GM12878 (cell line): ENCODE data around the gene FILIP1L. TPM values are rescaled to one million over a fixed set of nuclear protein-coding genes. Genes with fewer than 3 reads are reported as not detected.

Experiments used
- ATAC-seq: fragments of 200-7000 bp; cut with Tn5 transposase; 3 replicates; pipeline ENCODE4 v1.9.1; 2020; ENCODE audit warnings: mild to moderate bottlenecking, moderate library complexity
- BruUV-seq: library from RNA; stranded (reverse); fragments of 400-500 nt; replicated peaks from 2 replicates; lab custom pipeline; 2021; lab: Mats Ljungman, UMichigan
- CTCF ChIA-PET: fragments of 300-600 bp; sonication (Branson Sonifier 250); formaldehyde crosslinking; extraction: SDS; loops from one replicate; lab custom pipeline; 2021; ENCODE audit warnings: inconsistent platforms; lab: Yijun Ruan, JAX
- POLR2A ChIA-PET: fragments of 350-600 bp; formaldehyde crosslinking; extraction: SDS; loops from one replicate; lab custom pipeline; 2021; ENCODE audit warnings: inconsistent platforms; lab: Charles Lee
- RAD21 ChIA-PET: fragments of 300-600 bp; sonication (Branson Sonifier 250); formaldehyde crosslinking; loops from one replicate; lab custom pipeline; 2023; ENCODE audit warnings: antibody characterized with exemption; ENCODE audit not compliant: unreplicated experiment; lab: Charles Lee
- SMC1A ChIA-PET: fragments of 300-600 bp; sonication (Branson Sonifier 250); formaldehyde crosslinking; loops from one replicate; lab custom pipeline; 2023; ENCODE audit not compliant: unreplicated experiment, uncharacterized antibody; lab: Charles Lee
- DNase-seq: peaks from one replicate; pipeline ENCODE4 v3.0.0-alpha.2; 2011; ENCODE audit warnings: low read depth, low spot score
- FAIRE-seq: peaks from 3 replicates; lab custom pipeline; 2011; peaks lifted over from hg19 to GRCh38; lab: Jason Lieb, UNC
- H2AFZ ChIP-seq: 2 replicates; pipeline ENCODE4 v1.6.0; 2011; ENCODE audit warnings: low read depth, low read length, control low read depth; ENCODE audit not compliant: control insufficient read depth
- H3K27ac ChIP-seq: 2 replicates; pipeline ENCODE4 v1.5.1; 2011; ENCODE audit warnings: control low read depth; ENCODE audit not compliant: control insufficient read depth, insufficient read depth
- H3K27me3 ChIP-seq, 2 experiments: replicated peaks in 1 of 2; 2 replicates each; pipeline versions ENCODE4 v1.6.0 to v1.6.1; 2011; ENCODE audit warnings: low read length in 1 of 2; ENCODE audit not compliant: control insufficient read depth in 2 of 2, insufficient read depth in 2 of 2
- H3K36me3 ChIP-seq, 2 experiments: 2 replicates each; pipeline ENCODE4 v1.5.1; 2011; ENCODE audit warnings: low read length in 1 of 2; ENCODE audit not compliant: control insufficient read depth in 2 of 2, insufficient read depth in 2 of 2
- H3K4me1 ChIP-seq: 2 replicates; pipeline ENCODE4 v1.6.1; 2011; ENCODE audit warnings: mild to moderate bottlenecking, low read length, moderate library complexity, mixed read lengths; ENCODE audit not compliant: control insufficient read depth, insufficient read depth
- H3K4me2 ChIP-seq: 2 replicates; pipeline ENCODE4 v1.6.0; 2011; ENCODE audit warnings: control low read depth; ENCODE audit not compliant: control insufficient read depth, insufficient read depth
- H3K4me3 ChIP-seq: fragments of 200-600 bp; sonication (generic); 2 replicates; pipeline ENCODE4 v1.5.1; 2016
- H3K79me2 ChIP-seq: 2 replicates; pipeline ENCODE4 v1.6.0; 2011; ENCODE audit warnings: low read length; ENCODE audit not compliant: control insufficient read depth, insufficient read depth
- H3K9ac ChIP-seq: 2 replicates; pipeline ENCODE4 v1.8.0; 2011; ENCODE audit warnings: low read length, control low read depth, mixed read lengths; ENCODE audit not compliant: control insufficient read depth, insufficient read depth
- H3K9me3 ChIP-seq: replicated peaks from 3 replicates; pipeline ENCODE4 v1.5.1; 2011; ENCODE audit warnings: mild to moderate bottlenecking, low read length; ENCODE audit not compliant: control insufficient read depth, insufficient read depth
- H4K20me1 ChIP-seq: 2 replicates; pipeline ENCODE4 v1.6.0; 2011; ENCODE audit not compliant: control insufficient read depth, insufficient read depth
- BCL11A ChIP-seq: IDR thresholded peaks from 2 replicates; pipeline ENCODE4 v1.6.1; 2011; ENCODE audit warnings: low read depth, low read length
- BHLHE40 ChIP-seq, 2 experiments: fragments of 450-650 bp in 1 of 2; IDR thresholded peaks; 2 replicates each; pipeline ENCODE4 v1.6.1; 2011 to 2017; ENCODE audit warnings: low read depth in 2 of 2, borderline replicate concordance in 1 of 2, improper control_type of control experiment in 1 of 2, low read length in 1 of 2, mild to moderate bottlenecking in 1 of 2
- CHD1 ChIP-seq: IDR thresholded peaks from 2 replicates; pipeline ENCODE4 v1.6.1; 2012; ENCODE audit warnings: low read depth, low read length, improper control_type of control experiment
- HDAC2 ChIP-seq: fragments of 200-600 bp; sonication (generic); IDR thresholded peaks from 2 replicates; pipeline ENCODE4 v1.6.1; 2017
- IKZF2 ChIP-seq, 2 experiments: fragments of 450-650 bp; IDR thresholded peaks; 2 replicates each; pipeline ENCODE4 v1.6.1; 2017; ENCODE audit warnings: mild to moderate bottlenecking in 2 of 2, moderate library complexity in 2 of 2
- NRF1 ChIP-seq: conservative IDR thresholded peaks from 2 replicates; pipeline ENCODE4 v1.6.1; 2011; ENCODE audit warnings: mild to moderate bottlenecking, low read depth, low read length, improper control_type of control experiment
- SP1 ChIP-seq: IDR thresholded peaks from one replicate; pipeline ENCODE4 v1.6.1; 2011; ENCODE audit warnings: low read depth, low read length
- WRNIP1 ChIP-seq: IDR thresholded peaks from 2 replicates; pipeline ENCODE4 v1.6.1; 2011; ENCODE audit warnings: low read depth, low read length, improper control_type of control experiment, borderline replicate concordance
- ZBTB4 ChIP-seq: fragments of 450-650 bp; formaldehyde crosslinking; IDR thresholded peaks from 2 replicates; pipeline ENCODE4 v1.4.0; 2022; ENCODE audit warnings: mild to moderate bottlenecking, moderate library complexity
- ZSCAN29 ChIP-seq: fragments of 450-650 bp; IDR thresholded peaks from 2 replicates; pipeline ENCODE4 v1.6.1; 2017; ENCODE audit warnings: mild to moderate bottlenecking, moderate library complexity
- ZZZ3 ChIP-seq: IDR thresholded peaks from 2 replicates; pipeline ENCODE4 v1.6.1; 2011; ENCODE audit warnings: low read depth; ENCODE audit not compliant: control insufficient read depth, insufficient read length
- WGBS: methylation state at CpG from one replicate; pipeline ENCODE4 v1.1.6; 2016; ENCODE audit warnings: low lambda C conversion rate; ENCODE audit not compliant: insufficient replicate concordance, insufficient coverage; ENCODE audit errors: missing lambda C conversion rate; 5-methylcytosine and 5-hydroxymethylcytosine counted together
- in situ Hi-C: fragments of 300-500 bp; cut with MboI; formaldehyde crosslinking; loops from 9 replicates; pipeline ENCODE4 v1.14.3; 2018; ENCODE audit warnings: mixed read lengths
- intact Hi-C: fragments of 100-400 bp; cut with micrococcal nuclease; formaldehyde crosslinking; loops from one replicate; pipeline ENCODE4 v1.14.2; 2022; ENCODE audit not compliant: unreplicated experiment
- polyA plus RNA-seq, 11 experiments: library from polyadenylated mRNA; depleted of rRNA in 4 of 11; unstranded in 6 of 11; stranded (reverse) in 5 of 11; fragments of >200 nt; fragmentation: Nextera tagmentation in 4 of 11; fragmentation: Illumina TruSeq in 1 of 11; extraction: Ambion mirVana in 4 of 11; extraction: Trizol in 1 of 11; gene quantifications; 1 replicate in 1 of 11; 2 replicates in 10 of 11; pipeline versions ENCODE4 v1.2.1 to v1.2.3, GENCODE V29; 2011 to 2016; ENCODE audit warnings: inconsistent platforms in 2 of 11, missing spikeins in 2 of 11, low read depth in 1 of 11
- total RNA-seq, 4 experiments: library from RNA; depleted of rRNA in 3 of 4; stranded (reverse); fragments of >200 nt in 3 of 4; fragmentation: Illumina TruSeq in 1 of 4; extraction: Trizol in 1 of 4; gene quantifications; 2 replicates each; pipeline versions ENCODE4 v1.2.1 to v1.2.3, GENCODE V29; 2013 to 2021
- TF ChIP-seq, protein P1 (sequence below): IDR thresholded peaks from 2 replicates; pipeline ENCODE4 v1.6.1; 2012; ENCODE audit warnings: improper control_type of control experiment, low read depth, low read length; ENCODE audit not compliant: insufficient replicate concordance
- TF ChIP-seq, protein P2 (sequence below): IDR thresholded peaks from 2 replicates; pipeline ENCODE4 v1.6.1; 2012; ENCODE audit warnings: low read depth, low read length, improper control_type of control experiment

The FILIP1L gene
- total and polyA plus RNA-seq, 10 of the 15 experiments (the other 5 are each of a cell fraction or from before 2014, with no cell fraction given): 0.24 to 6.1 (median 3.5) TPM

- TF ChIP-seq, protein P1, sequence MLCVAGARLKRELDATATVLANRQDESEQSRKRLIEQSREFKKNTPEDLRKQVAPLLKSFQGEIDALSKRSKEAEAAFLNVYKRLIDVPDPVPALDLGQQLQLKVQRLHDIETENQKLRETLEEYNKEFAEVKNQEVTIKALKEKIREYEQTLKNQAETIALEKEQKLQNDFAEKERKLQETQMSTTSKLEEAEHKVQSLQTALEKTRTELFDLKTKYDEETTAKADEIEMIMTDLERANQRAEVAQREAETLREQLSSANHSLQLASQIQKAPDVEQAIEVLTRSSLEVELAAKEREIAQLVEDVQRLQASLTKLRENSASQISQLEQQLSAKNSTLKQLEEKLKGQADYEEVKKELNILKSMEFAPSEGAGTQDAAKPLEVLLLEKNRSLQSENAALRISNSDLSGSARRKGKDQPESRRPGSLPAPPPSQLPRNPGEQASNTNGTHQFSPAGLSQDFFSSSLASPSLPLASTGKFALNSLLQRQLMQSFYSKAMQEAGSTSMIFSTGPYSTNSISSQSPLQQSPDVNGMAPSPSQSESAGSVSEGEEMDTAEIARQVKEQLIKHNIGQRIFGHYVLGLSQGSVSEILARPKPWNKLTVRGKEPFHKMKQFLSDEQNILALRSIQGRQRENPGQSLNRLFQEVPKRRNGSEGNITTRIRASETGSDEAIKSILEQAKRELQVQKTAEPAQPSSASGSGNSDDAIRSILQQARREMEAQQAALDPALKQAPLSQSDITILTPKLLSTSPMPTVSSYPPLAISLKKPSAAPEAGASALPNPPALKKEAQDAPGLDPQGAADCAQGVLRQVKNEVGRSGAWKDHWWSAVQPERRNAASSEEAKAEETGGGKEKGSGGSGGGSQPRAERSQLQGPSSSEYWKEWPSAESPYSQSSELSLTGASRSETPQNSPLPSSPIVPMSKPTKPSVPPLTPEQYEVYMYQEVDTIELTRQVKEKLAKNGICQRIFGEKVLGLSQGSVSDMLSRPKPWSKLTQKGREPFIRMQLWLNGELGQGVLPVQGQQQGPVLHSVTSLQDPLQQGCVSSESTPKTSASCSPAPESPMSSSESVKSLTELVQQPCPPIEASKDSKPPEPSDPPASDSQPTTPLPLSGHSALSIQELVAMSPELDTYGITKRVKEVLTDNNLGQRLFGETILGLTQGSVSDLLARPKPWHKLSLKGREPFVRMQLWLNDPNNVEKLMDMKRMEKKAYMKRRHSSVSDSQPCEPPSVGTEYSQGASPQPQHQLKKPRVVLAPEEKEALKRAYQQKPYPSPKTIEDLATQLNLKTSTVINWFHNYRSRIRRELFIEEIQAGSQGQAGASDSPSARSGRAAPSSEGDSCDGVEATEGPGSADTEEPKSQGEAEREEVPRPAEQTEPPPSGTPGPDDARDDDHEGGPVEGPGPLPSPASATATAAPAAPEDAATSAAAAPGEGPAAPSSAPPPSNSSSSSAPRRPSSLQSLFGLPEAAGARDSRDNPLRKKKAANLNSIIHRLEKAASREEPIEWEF: no peak
- TF ChIP-seq SP1 (no peak), NRF1 (no peak)
These were observed 93.2 kb downstream of the FILIP1L start (continued) for GRCh38 chr3:100020876-100021644.

GRCh38 chr3:100019719-100020118 is 94.6 kb downstream of the FILIP1L start:
- in situ Hi-C loops (no loop called here), intact Hi-C loops (no loop called here)
- 100% methylated on average over 1 of the region's 1 CpG for WGBS
- RAD21 ChIA-PET: no interaction called here
- POLR2A ChIA-PET: no interaction called here
- no TSS peak for BruUV-seq
- H2AFZ ChIP-seq: no peak overlapping the region
- H3K36me3 ChIP-seq: no peaks in the 10 kb centered on the region
- H3K79me2 ChIP-seq: no peaks in the 10 kb centered on the region
- H3K4me1 ChIP-seq: no peaks in the 10 kb centered on the region
- DNase-seq (no peak), ATAC-seq (no peak), FAIRE-seq (no peak)
- no peak overlapping the region for H3K9ac ChIP-seq
- H3K4me3 ChIP-seq: no peak overlapping the region
- SMC1A ChIA-PET: interaction anchor here (0.9 to 1.3 kb wide), 2 partner anchors 12 to 234 kb away, joined by 3 read pairs; no protein-coding TSS in a partner anchor
- H3K9me3 ChIP-seq: no peaks in the 10 kb centered on the region
- H3K4me2 ChIP-seq: no peak overlapping the region
- H3K27me3 ChIP-seq: no peaks in the 10 kb centered on the region
- H4K20me1 ChIP-seq: no peaks in the 10 kb centered on the region
- CTCF ChIA-PET: interaction anchor here (1.6 to 2.7 kb wide), 2 partner anchors 10 to 22 kb away, joined by 5 to 10 read pairs; no protein-coding TSS in a partner anchor
- H3K27ac ChIP-seq: no peak overlapping the region
- TF ChIP-seq BHLHE40 (IDR thresholded peaks at IDR 0.05; ENCODE audit: borderline replicate concordance in 1 of 2, low read depth in 2 of 2, low read length in 1 of 2): no peak
- TF ChIP-seq CHD1: no peak
- TF ChIP-seq IKZF2 (IDR thresholded peaks at IDR 0.05): no peak
- TF ChIP-seq ZSCAN29: no peak
- TF ChIP-seq HDAC2: no peak
- TF ChIP-seq BCL11A: no peak
- TF ChIP-seq, protein P2, sequence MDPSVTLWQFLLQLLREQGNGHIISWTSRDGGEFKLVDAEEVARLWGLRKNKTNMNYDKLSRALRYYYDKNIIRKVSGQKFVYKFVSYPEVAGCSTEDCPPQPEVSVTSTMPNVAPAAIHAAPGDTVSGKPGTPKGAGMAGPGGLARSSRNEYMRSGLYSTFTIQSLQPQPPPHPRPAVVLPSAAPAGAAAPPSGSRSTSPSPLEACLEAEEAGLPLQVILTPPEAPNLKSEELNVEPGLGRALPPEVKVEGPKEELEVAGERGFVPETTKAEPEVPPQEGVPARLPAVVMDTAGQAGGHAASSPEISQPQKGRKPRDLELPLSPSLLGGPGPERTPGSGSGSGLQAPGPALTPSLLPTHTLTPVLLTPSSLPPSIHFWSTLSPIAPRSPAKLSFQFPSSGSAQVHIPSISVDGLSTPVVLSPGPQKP: no peak
- TF ChIP-seq ZBTB4: no peak
- TF ChIP-seq ZZZ3: no peak
- no peak for TF ChIP-seq WRNIP1
